WTC11 (cell line): ENCODE results near the gene CYP51A1. TPM values are rescaled to one million over a fixed set of nuclear protein-coding genes. Genes with fewer than 3 reads are reported as not detected.

Source experiments
- ATF1 ChIP-seq: sonication (generic); formaldehyde crosslinking; IDR thresholded peaks from 2 replicates; pipeline ENCODE4 v1.8.1; 2023; ENCODE audit warnings: mild to moderate bottlenecking, moderate library complexity, missing genetic modification reagents
- CBFB ChIP-seq: sonication (generic); formaldehyde crosslinking; IDR thresholded peaks from 2 replicates; pipeline ENCODE4 v1.8.1; 2022; ENCODE audit warnings: mild to moderate bottlenecking, low read depth, missing genetic modification reagents
- CREM ChIP-seq: sonication (generic); formaldehyde crosslinking; IDR thresholded peaks from 2 replicates; pipeline ENCODE4 v1.8.1; 2022; ENCODE audit warnings: mild to moderate bottlenecking, missing genetic modification reagents, moderate library complexity
- ETV6 ChIP-seq: sonication (generic); formaldehyde crosslinking; IDR thresholded peaks from 2 replicates; pipeline ENCODE4 v1.8.1; 2022; ENCODE audit warnings: mild to moderate bottlenecking, missing genetic modification reagents
- FOXK1 ChIP-seq: sonication (generic); formaldehyde crosslinking; IDR thresholded peaks from 2 replicates; pipeline ENCODE4 v1.8.0; 2022; ENCODE audit warnings: mild to moderate bottlenecking, moderate library complexity, missing genetic modification reagents
- JUN ChIP-seq: sonication (generic); formaldehyde crosslinking; IDR thresholded peaks from 2 replicates; pipeline ENCODE4 v1.8.0; 2023; ENCODE audit warnings: mild to moderate bottlenecking, missing genetic modification reagents
- KAT7 ChIP-seq: sonication (generic); formaldehyde crosslinking; IDR thresholded peaks from 2 replicates; pipeline ENCODE4 v1.8.1; 2023; ENCODE audit warnings: missing genetic modification reagents, mild to moderate bottlenecking, borderline replicate concordance
- NFATC4 ChIP-seq: fragments of 250-450 bp; sonication (Bioruptor Pico); IDR thresholded peaks from 2 replicates; pipeline ENCODE4 v1.9.0; 2021; ENCODE audit warnings: mild to moderate bottlenecking
- NR3C1 ChIP-seq: sonication (generic); formaldehyde crosslinking; conservative IDR thresholded peaks from 2 replicates; pipeline ENCODE4 v1.8.1; 2023; ENCODE audit warnings: low read depth, mild to moderate bottlenecking, missing genetic modification reagents
- OVOL2 ChIP-seq: fragments of 250-450 bp; sonication (Bioruptor Pico); IDR thresholded peaks from 2 replicates; pipeline ENCODE4 v1.9.0; 2021; ENCODE audit warnings: mild to moderate bottlenecking, borderline replicate concordance
- RELA ChIP-seq: sonication (generic); formaldehyde crosslinking; IDR thresholded peaks from 2 replicates; pipeline ENCODE4 v1.8.1; 2022; ENCODE audit warnings: missing genetic modification reagents, mild to moderate bottlenecking, borderline replicate concordance
- SMAD4 ChIP-seq: sonication (generic); formaldehyde crosslinking; IDR thresholded peaks from 2 replicates; pipeline ENCODE4 v1.8.0; 2022; ENCODE audit warnings: mild to moderate bottlenecking, missing genetic modification reagents
- TEAD1 ChIP-seq: sonication (generic); formaldehyde crosslinking; IDR thresholded peaks from 2 replicates; pipeline ENCODE4 v1.8.0; 2022; ENCODE audit warnings: mild to moderate bottlenecking, missing genetic modification reagents
- ZBTB21 ChIP-seq: sonication (generic); formaldehyde crosslinking; IDR thresholded peaks from 2 replicates; pipeline ENCODE4 v1.8.1; 2023; ENCODE audit warnings: mild to moderate bottlenecking, missing genetic modification reagents, borderline replicate concordance
- ZNF121 ChIP-seq: sonication (generic); formaldehyde crosslinking; IDR thresholded peaks from 2 replicates; pipeline ENCODE4 v1.8.0; 2023; ENCODE audit warnings: missing genetic modification reagents
- ZNF232 ChIP-seq: sonication (generic); formaldehyde crosslinking; IDR thresholded peaks from 2 replicates; pipeline ENCODE4 v1.8.0; 2022; ENCODE audit warnings: mild to moderate bottlenecking, missing genetic modification reagents
- ZNF396 ChIP-seq: fragments of 250-450 bp; sonication (Bioruptor Pico); IDR thresholded peaks from 2 replicates; pipeline ENCODE4 v1.8.0; 2021; ENCODE audit warnings: mild to moderate bottlenecking, moderate library complexity, borderline replicate concordance
- ZNF416 ChIP-seq: fragments of 250-450 bp; sonication (Bioruptor Pico); IDR thresholded peaks from 2 replicates; pipeline ENCODE4 v1.9.0; 2021; ENCODE audit warnings: mild to moderate bottlenecking, inconsistent platforms
- ZNF671 ChIP-seq: fragments of 250-450 bp; sonication (Bioruptor Pico); IDR thresholded peaks from 2 replicates; pipeline ENCODE4 v1.8.0; 2021; ENCODE audit warnings: mild to moderate bottlenecking
- total RNA-seq: library from RNA; stranded (reverse); gene quantifications from 3 replicates; pipeline ENCODE4 v1.2.3, GENCODE V29; 2021
- TF ChIP-seq, protein P1 (sequence below): sonication (generic); formaldehyde crosslinking; conservative IDR thresholded peaks from 2 replicates; pipeline ENCODE4 v1.8.1; 2023; ENCODE audit warnings: mild to moderate bottlenecking, low read depth, missing genetic modification reagents, moderate library complexity
- TF ChIP-seq, protein P2 (sequence below): fragments of 250-450 bp; sonication (Bioruptor Pico); IDR thresholded peaks from 2 replicates; pipeline ENCODE4 v1.9.0; 2021; ENCODE audit warnings: mild to moderate bottlenecking
- TF ChIP-seq, protein P3 (sequence below): fragments of 250-450 bp; sonication (Bioruptor Pico); IDR thresholded peaks from 2 replicates; pipeline ENCODE4 v1.8.0; 2021; ENCODE audit warnings: mild to moderate bottlenecking
- TF ChIP-seq, protein P4 (sequence below): sonication (generic); formaldehyde crosslinking; IDR thresholded peaks from 2 replicates; pipeline ENCODE4 v1.8.1; 2022; ENCODE audit warnings: low read depth, mild to moderate bottlenecking, moderate library complexity, missing genetic modification reagents, borderline replicate concordance
- TF ChIP-seq, protein P5 (sequence below): sonication (generic); formaldehyde crosslinking; IDR thresholded peaks from 2 replicates; pipeline ENCODE4 v1.8.1; 2023; ENCODE audit warnings: mild to moderate bottlenecking, missing genetic modification reagents
- TF ChIP-seq, protein P6 (sequence below): sonication (generic); formaldehyde crosslinking; IDR thresholded peaks from 2 replicates; pipeline ENCODE4 v1.8.0; 2022; ENCODE audit warnings: mild to moderate bottlenecking, missing genetic modification reagents
- TF ChIP-seq, protein P7 (sequence below): sonication (generic); formaldehyde crosslinking; conservative IDR thresholded peaks from 2 replicates; pipeline ENCODE4 v1.8.1; 2022; ENCODE audit warnings: mild to moderate bottlenecking, missing genetic modification reagents
- TF ChIP-seq, protein P8 (sequence below): sonication (generic); formaldehyde crosslinking; IDR thresholded peaks from 2 replicates; pipeline ENCODE4 v1.8.1; 2023; ENCODE audit warnings: mild to moderate bottlenecking, missing genetic modification reagents, moderate library complexity

The CYP51A1 gene
- total RNA-seq, 1 experiment from 2014 or later: 81.4 TPM

DNA sequence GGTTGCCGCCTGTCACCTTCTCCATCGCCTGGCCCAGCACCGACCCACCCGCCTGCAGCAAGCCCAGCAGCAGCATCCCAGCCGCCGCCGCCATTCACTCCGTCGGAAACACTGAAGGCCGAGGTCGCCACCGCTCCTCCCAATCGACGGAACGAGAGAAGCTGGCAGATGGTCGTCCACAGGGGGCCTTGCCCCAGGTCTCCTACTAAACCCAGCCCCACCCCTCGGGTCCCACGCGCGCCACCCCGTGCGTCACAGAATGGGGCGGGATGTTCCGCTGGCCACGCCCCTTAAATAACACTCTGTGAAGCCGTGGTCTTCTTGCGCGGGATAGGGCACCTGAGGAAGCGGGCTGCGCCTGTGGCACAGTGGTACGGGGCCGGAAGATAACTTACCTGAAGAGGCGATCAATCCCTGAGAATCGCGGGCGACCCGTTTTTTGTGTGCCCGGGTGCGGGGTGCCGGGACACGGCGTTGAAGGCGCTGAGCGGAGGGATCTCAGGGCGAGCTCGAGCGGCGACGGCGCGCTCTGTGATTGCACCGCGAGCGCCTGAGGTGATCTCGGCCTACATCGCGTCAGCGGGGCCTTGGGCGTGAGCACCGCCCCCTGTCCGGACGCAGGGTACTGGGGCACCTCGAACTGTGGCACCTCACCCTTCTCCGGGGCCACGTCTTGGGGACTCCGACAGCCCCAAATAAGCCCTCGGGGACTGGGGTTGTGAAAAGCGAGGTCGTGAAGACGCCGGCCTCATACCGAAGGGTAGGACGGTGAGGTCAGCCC is at the start of gene CYP51A1 (continued):
- TF ChIP-seq, protein P1, sequence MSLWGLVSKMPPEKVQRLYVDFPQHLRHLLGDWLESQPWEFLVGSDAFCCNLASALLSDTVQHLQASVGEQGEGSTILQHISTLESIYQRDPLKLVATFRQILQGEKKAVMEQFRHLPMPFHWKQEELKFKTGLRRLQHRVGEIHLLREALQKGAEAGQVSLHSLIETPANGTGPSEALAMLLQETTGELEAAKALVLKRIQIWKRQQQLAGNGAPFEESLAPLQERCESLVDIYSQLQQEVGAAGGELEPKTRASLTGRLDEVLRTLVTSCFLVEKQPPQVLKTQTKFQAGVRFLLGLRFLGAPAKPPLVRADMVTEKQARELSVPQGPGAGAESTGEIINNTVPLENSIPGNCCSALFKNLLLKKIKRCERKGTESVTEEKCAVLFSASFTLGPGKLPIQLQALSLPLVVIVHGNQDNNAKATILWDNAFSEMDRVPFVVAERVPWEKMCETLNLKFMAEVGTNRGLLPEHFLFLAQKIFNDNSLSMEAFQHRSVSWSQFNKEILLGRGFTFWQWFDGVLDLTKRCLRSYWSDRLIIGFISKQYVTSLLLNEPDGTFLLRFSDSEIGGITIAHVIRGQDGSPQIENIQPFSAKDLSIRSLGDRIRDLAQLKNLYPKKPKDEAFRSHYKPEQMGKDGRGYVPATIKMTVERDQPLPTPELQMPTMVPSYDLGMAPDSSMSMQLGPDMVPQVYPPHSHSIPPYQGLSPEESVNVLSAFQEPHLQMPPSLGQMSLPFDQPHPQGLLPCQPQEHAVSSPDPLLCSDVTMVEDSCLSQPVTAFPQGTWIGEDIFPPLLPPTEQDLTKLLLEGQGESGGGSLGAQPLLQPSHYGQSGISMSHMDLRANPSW (CRISPR knock-in tag): no peak
- TF ChIP-seq SMAD4 (CRISPR knock-in tag) (no peak), RELA (CRISPR knock-in tag) (no peak), ZNF232 (0 out of 2 replicates have a peak, but pooled peaks have one; percentile 56), FOXK1 (peak; percentile 90), ZNF396 (CRISPR knock-in tag) (no peak), ZNF671 (CRISPR knock-in tag) (no peak), OVOL2 (CRISPR knock-in tag) (no peak), ETV6 (CRISPR knock-in tag) (peak; percentile 92), KAT7 (CRISPR knock-in tag) (0 out of 2 replicates have a peak, but pooled peaks have one; percentile 64), CBFB (CRISPR knock-in tag) (no peak), ZNF121 (CRISPR knock-in tag) (peak; percentile 76), ATF1 (no peak), CREM (CRISPR knock-in tag) (peak; percentile 61; the same call in 1 of the 2 replicates), NR3C1 (CRISPR knock-in tag) (no peak), TEAD1 (CRISPR knock-in tag) (peak; percentile 53; the same call in 1 of the 2 replicates), JUN (no peak), ZNF416 (CRISPR knock-in tag) (no peak), ZBTB21 (CRISPR knock-in tag) (peak; percentile 88), NFATC4 (CRISPR knock-in tag) (no peak)
- TF ChIP-seq, protein P2, sequence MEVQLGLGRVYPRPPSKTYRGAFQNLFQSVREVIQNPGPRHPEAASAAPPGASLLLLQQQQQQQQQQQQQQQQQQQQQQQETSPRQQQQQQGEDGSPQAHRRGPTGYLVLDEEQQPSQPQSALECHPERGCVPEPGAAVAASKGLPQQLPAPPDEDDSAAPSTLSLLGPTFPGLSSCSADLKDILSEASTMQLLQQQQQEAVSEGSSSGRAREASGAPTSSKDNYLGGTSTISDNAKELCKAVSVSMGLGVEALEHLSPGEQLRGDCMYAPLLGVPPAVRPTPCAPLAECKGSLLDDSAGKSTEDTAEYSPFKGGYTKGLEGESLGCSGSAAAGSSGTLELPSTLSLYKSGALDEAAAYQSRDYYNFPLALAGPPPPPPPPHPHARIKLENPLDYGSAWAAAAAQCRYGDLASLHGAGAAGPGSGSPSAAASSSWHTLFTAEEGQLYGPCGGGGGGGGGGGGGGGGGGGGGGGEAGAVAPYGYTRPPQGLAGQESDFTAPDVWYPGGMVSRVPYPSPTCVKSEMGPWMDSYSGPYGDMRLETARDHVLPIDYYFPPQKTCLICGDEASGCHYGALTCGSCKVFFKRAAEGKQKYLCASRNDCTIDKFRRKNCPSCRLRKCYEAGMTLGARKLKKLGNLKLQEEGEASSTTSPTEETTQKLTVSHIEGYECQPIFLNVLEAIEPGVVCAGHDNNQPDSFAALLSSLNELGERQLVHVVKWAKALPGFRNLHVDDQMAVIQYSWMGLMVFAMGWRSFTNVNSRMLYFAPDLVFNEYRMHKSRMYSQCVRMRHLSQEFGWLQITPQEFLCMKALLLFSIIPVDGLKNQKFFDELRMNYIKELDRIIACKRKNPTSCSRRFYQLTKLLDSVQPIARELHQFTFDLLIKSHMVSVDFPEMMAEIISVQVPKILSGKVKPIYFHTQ: no peak
- TF ChIP-seq, protein P3, sequence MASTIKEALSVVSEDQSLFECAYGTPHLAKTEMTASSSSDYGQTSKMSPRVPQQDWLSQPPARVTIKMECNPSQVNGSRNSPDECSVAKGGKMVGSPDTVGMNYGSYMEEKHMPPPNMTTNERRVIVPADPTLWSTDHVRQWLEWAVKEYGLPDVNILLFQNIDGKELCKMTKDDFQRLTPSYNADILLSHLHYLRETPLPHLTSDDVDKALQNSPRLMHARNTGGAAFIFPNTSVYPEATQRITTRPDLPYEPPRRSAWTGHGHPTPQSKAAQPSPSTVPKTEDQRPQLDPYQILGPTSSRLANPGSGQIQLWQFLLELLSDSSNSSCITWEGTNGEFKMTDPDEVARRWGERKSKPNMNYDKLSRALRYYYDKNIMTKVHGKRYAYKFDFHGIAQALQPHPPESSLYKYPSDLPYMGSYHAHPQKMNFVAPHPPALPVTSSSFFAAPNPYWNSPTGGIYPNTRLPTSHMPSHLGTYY (CRISPR knock-in tag): 0 out of 2 replicates have a peak, but pooled peaks have one; percentile 48
- TF ChIP-seq, protein P4, sequence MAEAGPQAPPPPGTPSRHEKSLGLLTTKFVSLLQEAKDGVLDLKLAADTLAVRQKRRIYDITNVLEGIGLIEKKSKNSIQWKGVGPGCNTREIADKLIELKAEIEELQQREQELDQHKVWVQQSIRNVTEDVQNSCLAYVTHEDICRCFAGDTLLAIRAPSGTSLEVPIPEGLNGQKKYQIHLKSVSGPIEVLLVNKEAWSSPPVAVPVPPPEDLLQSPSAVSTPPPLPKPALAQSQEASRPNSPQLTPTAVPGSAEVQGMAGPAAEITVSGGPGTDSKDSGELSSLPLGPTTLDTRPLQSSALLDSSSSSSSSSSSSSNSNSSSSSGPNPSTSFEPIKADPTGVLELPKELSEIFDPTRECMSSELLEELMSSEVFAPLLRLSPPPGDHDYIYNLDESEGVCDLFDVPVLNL (CRISPR knock-in tag): no peak
- TF ChIP-seq, protein P5, sequence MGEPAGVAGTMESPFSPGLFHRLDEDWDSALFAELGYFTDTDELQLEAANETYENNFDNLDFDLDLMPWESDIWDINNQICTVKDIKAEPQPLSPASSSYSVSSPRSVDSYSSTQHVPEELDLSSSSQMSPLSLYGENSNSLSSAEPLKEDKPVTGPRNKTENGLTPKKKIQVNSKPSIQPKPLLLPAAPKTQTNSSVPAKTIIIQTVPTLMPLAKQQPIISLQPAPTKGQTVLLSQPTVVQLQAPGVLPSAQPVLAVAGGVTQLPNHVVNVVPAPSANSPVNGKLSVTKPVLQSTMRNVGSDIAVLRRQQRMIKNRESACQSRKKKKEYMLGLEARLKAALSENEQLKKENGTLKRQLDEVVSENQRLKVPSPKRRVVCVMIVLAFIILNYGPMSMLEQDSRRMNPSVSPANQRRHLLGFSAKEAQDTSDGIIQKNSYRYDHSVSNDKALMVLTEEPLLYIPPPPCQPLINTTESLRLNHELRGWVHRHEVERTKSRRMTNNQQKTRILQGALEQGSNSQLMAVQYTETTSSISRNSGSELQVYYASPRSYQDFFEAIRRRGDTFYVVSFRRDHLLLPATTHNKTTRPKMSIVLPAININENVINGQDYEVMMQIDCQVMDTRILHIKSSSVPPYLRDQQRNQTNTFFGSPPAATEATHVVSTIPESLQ (CRISPR knock-in tag): no peak
- TF ChIP-seq, protein P6, sequence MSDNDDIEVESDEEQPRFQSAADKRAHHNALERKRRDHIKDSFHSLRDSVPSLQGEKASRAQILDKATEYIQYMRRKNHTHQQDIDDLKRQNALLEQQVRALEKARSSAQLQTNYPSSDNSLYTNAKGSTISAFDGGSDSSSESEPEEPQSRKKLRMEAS (CRISPR knock-in tag): peak; percentile 82
- TF ChIP-seq, protein P7, sequence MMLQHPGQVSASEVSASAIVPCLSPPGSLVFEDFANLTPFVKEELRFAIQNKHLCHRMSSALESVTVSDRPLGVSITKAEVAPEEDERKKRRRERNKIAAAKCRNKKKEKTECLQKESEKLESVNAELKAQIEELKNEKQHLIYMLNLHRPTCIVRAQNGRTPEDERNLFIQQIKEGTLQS (CRISPR knock-in tag): no peak
- TF ChIP-seq, protein P8, sequence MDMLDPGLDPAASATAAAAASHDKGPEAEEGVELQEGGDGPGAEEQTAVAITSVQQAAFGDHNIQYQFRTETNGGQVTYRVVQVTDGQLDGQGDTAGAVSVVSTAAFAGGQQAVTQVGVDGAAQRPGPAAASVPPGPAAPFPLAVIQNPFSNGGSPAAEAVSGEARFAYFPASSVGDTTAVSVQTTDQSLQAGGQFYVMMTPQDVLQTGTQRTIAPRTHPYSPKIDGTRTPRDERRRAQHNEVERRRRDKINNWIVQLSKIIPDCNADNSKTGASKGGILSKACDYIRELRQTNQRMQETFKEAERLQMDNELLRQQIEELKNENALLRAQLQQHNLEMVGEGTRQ (CRISPR knock-in tag): no peak
